ENCODE measurements around the gene FBXO30.

DNA sequence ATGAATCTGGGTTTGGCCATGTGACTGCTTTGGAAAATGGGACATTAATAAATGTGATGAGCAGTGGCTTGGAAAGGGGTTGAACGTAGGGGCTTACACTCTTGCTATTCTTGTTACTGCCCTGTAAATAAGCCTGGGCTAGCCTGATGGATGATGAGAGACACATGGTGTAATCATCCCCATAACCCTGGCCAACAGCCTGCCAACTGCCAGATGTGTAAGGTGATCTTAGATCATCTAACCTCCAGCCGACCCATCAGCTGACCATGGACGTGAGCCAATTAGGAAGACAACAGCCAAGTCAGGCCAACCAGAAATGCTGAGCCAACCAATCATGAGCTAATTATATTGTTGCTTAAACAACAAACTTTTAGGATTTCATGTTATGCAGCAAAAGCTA, 25.2 kb downstream of the FBXO30 start:
- TF ChIP-seq, protein P1, sequence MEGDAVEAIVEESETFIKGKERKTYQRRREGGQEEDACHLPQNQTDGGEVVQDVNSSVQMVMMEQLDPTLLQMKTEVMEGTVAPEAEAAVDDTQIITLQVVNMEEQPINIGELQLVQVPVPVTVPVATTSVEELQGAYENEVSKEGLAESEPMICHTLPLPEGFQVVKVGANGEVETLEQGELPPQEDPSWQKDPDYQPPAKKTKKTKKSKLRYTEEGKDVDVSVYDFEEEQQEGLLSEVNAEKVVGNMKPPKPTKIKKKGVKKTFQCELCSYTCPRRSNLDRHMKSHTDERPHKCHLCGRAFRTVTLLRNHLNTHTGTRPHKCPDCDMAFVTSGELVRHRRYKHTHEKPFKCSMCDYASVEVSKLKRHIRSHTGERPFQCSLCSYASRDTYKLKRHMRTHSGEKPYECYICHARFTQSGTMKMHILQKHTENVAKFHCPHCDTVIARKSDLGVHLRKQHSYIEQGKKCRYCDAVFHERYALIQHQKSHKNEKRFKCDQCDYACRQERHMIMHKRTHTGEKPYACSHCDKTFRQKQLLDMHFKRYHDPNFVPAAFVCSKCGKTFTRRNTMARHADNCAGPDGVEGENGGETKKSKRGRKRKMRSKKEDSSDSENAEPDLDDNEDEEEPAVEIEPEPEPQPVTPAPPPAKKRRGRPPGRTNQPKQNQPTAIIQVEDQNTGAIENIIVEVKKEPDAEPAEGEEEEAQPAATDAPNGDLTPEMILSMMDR (IDR thresholded peaks at IDR 0.05; ENCODE audit: borderline replicate concordance, extremely low read depth, low read length, poor library complexity, severe bottlenecking) = no peak
- TF ChIP-seq EZH2 (IDR thresholded peaks at IDR 0.05; ENCODE audit: borderline replicate concordance, low read depth, low read length, severe bottlenecking) = no peak
